Epithelial cell of esophagus (primary cell): ENCODE data around the gene NIN.

ENCODE experiments used
- DNase-seq: peaks from one replicate; pipeline ENCODE4 v3.0.0; 2010; ENCODE audit warnings: low read depth
- H3K4me3 ChIP-seq: 2 replicates; pipeline ENCODE4 v1.5.1; 2011; ENCODE audit warnings: mild to moderate bottlenecking, low read length, control low read depth
- TF ChIP-seq, protein P1 (sequence below): IDR thresholded peaks from 2 replicates; pipeline ENCODE4 v1.5.1; 2011; ENCODE audit warnings: low read depth, mild to moderate bottlenecking, low read length, control low read depth, inconsistent platforms; ENCODE audit not compliant: insufficient read depth; ENCODE audit errors: missing control alignments

The NIN gene

DNA sequence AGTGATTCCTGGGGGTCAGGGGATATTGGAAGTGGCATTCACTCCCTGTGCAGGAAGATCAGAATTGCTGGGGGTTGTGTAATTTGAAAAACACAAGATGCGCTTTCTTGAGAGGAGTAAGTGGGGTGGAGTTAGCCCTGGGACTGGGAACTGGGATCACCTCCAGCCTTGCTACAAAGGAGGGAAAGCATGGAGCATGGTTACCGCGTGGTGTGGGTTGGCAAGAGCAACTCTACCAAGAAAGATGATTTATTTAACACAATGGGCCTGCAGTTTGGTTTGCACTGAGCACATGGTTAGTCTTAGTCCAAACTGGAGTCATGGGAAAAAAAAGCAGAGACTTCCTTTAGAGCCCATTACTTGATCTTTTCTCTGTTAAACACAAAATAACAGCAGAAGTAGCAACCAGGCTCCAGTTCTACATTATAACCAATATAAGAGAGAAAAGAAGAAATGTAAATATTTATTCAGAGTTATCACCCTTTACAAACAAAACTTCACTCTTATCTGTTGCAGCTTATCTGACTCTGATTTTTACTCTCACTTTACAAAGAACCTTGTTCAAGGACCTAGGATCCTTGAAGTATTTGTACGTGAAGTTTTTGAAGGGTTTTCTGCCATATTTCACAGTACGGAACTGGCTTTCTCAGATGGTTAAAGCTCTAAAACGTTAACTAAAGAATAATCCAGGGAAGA, 2.1 kb upstream of the NIN start:
- no peak overlapping the region for H3K4me3 ChIP-seq
- DNase-seq, result no peak
- TF ChIP-seq, protein P1, sequence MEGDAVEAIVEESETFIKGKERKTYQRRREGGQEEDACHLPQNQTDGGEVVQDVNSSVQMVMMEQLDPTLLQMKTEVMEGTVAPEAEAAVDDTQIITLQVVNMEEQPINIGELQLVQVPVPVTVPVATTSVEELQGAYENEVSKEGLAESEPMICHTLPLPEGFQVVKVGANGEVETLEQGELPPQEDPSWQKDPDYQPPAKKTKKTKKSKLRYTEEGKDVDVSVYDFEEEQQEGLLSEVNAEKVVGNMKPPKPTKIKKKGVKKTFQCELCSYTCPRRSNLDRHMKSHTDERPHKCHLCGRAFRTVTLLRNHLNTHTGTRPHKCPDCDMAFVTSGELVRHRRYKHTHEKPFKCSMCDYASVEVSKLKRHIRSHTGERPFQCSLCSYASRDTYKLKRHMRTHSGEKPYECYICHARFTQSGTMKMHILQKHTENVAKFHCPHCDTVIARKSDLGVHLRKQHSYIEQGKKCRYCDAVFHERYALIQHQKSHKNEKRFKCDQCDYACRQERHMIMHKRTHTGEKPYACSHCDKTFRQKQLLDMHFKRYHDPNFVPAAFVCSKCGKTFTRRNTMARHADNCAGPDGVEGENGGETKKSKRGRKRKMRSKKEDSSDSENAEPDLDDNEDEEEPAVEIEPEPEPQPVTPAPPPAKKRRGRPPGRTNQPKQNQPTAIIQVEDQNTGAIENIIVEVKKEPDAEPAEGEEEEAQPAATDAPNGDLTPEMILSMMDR, result no peak

DNA sequence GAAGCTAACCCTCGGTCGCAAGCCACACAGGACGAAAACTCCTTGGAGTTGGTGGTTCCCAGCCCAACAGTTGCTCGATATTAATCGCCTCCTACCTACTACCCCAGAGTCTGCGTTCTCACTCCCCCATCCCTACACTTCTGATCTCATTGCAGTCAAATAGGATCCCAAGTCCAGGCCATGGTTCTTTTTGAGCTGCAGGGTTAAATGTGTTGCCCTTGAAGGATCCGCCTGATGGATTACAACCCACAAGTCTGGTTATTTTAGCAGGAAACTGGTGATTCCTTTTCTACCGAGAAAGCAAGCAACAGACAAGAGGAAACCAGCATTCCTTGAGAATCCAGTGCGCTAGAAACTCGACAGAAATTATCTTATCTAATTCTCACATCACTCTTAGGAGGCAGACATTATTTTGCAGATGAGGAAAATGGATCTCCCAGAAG, 785 bp upstream of the NIN start:
- TF ChIP-seq, protein P1, result no peak
- no peak for DNase-seq
- H3K4me3 ChIP-seq, result peak overlapping the region; percentile 74

DNA sequence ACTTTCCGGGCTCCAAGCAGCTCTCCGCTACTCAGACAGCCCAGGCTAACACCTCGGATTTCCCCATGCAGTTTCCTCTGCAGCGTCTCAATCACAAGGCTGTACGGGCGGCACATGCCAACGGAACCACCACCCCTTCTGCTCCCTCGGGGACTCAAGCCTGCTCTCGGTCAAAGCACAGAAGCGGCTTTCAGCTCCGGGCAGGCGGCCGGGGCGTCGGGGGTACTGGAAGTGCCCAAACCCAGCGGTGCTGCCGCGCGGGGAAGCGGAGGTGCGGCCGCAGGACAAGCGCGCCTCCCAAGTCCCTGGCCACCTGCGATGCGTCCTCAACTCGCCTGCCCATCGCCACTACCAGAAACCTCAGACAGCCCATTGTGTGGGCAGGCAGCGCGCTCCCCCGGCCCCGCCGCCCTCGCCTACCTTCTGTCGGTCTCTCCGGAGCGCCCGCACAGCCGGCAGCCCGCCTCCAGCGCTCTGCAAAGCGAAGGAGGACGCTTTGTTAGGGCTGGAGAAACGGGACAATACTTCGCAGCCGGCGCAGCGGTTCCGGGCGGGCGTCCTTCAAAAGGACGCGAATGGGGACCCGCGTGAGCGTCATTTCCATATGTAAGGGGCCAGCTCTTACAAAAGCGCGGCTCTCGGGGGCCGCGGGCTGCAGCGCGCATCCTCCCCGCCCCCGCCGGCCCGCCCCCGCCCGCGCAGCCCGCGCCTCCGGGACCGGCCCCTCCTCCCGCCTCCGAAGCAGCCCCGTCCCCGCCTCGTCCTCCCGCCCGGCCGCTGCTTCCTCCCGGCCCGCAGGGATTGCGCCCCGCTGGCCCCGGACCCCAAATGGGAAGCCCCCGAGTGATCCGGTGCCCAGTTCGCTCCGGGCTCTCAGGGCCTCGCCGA, 674 bp downstream of the NIN start:
- TF ChIP-seq, protein P1, result no peak
- DNase-seq, result peak; percentile 53
- H3K4me3 ChIP-seq, result peak overlapping the region; percentile 63

DNA sequence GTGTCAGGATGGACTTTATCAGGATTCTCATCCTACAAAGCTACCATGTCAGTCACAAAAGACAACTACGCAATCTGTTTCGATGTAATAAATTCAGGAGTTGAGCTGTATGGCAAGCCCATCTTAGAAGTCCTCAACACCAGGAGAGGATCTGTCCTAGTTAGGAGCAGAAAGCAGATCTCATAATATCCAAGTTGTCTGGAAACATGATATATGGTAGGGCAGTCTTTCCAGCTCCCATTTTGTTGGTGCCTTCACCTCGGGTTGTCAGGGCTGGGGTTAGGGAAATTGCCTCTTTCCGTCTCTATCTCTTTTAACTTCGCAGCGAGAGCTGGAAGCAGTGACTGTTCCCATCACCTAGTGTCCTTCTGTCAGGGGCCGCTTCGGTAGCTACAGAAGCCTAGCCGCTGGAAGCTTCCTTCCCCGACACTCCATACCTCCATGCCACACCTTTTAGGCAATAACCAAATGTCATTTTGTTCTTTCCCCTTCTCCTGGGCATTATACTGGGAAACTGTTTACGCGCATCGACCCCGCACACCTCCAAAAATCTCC, 1.4 kb downstream of the NIN start:
- TF ChIP-seq, protein P1, result no peak
- peak overlapping the region; percentile 63 for H3K4me3 ChIP-seq
- DNase-seq, result no peak

DNA sequence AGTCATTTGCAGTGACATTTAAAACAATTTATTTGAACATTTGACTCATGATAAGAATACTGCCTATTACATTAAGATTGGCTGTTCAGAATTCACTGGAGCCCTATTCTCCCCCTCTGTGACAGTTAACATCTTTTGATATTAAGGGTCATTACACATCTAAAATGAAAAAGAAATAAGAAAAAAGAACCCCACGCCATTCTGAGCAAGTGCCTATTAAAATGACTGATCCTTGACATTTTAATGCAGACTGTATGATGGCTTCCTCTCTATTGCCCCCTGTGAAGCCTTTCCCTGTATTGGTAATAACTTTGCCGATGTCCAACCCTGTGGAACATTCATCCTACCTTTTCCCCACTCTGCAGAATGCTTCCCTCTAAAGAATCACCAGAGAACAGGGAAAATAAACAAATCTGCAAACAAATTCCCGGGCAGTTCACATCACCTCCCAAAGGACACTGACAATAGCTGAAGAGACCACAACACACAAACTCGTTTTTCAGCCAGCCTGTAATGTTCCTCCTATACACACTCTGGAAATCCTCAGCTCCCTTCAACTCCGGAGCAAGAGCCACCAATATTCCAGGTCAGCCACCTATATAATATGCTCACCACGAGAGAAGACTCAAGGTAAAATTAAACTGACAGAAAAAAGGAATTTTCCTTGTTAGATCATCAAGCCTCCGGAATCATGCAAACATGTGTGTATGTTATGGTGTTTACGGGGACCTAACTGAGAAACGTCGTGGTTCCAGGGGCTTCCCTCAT, 2.1 kb downstream of the NIN start:
- peak overlapping the region; percentile 63 for H3K4me3 ChIP-seq
- DNase-seq, result no peak
- TF ChIP-seq, protein P1, result no peak

DNA sequence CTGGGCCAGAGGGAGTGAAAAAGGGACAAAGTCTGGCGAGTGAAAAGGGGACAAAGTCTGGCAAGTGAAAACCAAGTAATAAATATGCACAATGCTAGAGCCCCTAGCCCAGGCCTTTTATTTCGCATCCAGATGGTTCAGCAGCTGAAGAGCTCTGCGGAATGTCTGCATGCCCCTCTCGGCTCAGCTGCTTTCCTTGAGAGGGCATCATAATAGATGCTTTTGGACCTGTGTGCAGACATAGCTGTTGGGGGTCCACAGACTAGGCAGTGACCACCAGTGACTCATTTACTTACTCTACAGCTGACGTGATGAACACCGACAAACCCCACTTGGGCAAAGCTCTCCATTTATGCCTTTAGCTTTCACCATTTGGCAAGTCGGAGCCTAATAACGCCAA, 4.3 kb downstream of the NIN start:
- TF ChIP-seq, protein P1, result no peak

More for the DNA sequence above, 4.3 kb downstream of the NIN start:
- H3K4me3 ChIP-seq, result no peak overlapping the region
- DNase-seq, result no peak
